Lower lobe of right lung (tissue), 2 donors: ENCODE data around the gene EPB41. TPM values are rescaled to one million over a fixed set of nuclear protein-coding genes. Genes with fewer than 3 reads are reported as not detected.

Experiments used
- ATAC-seq, 2 donors: fragments of 200-7000 bp; cut with Tn5 transposase; one replicate each; pipeline ENCODE4 v1.9.1; 2020 to 2022; ENCODE audit warnings: mild to moderate bottlenecking in 2 of 2, moderate library complexity in 2 of 2
- DNase-seq: peaks from one replicate; pipeline ENCODE4 v3.0.0-alpha.2; 2020
- H3K27ac ChIP-seq: fragments of 200-600 bp; one replicate; pipeline ENCODE4 v1.8.0; 2022
- H3K27me3 ChIP-seq: fragments of 200-600 bp; one replicate; pipeline ENCODE4 v1.8.0; 2022; ENCODE audit warnings: low read depth
- H3K36me3 ChIP-seq: fragments of 200-600 bp; one replicate; pipeline ENCODE4 v1.8.0; 2022; ENCODE audit warnings: mild to moderate bottlenecking
- H3K4me1 ChIP-seq: fragments of 200-600 bp; one replicate; pipeline ENCODE4 v1.8.0; 2022
- H3K4me3 ChIP-seq: fragments of 200-600 bp; one replicate; pipeline ENCODE4 v1.8.0; 2022; ENCODE audit warnings: mild to moderate bottlenecking
- H3K9me3 ChIP-seq: fragments of 200-600 bp; one replicate; pipeline ENCODE4 v1.8.0; 2022
- CTCF ChIP-seq: fragments of 200-600 bp; IDR thresholded peaks from one replicate; pipeline ENCODE4 v1.8.0; 2022; ENCODE audit warnings: antibody characterized with exemption, mild to moderate bottlenecking
- intact Hi-C: fragments of 100-400 bp; cut with DNase I; formaldehyde crosslinking; loops from one replicate; pipeline ENCODE4 v1.11.0; 2022
- total RNA-seq: library from RNA; stranded (reverse); fragmentation: NEBNext Ultra II Directional; extraction: Animal tissue kit (Norgen Biotek cat#: 25700); gene quantifications from one replicate; pipeline ENCODE4 v1.2.1, GENCODE V29; 2021
- donor health status: DM: no; HTN: yes; CAD: no; lungs with severe emphysema.

Gene EPB41
- total RNA-seq, 1 donor from 2014 or later, result 58.6 TPM

- intact Hi-C loops, result loop anchor here (10.0 kb wide), 1 partner anchor 307 kb away; no protein-coding TSS in a partner anchor
- H3K9me3 ChIP-seq, result no peaks in the 10 kb centered on the region
- H3K27me3 ChIP-seq, result no peaks in the 10 kb centered on the region
- peaks cover 42% of the 10 kb centered on the region for H3K4me1 ChIP-seq
- no peaks in the 10 kb centered on the region for H3K36me3 ChIP-seq
- no peak for TF ChIP-seq CTCF
- DNase-seq (peak; percentile 55), ATAC-seq (peak; percentile 15 to 19)
- H3K27ac ChIP-seq, result peak overlapping the region; percentile 87
- peak overlapping the region; percentile 95 for H3K4me3 ChIP-seq
These were observed 26.3 kb upstream of the EPB41 start for GRCh38 chr1:28887835-28888682.

- no peaks in the 10 kb centered on the region for H3K36me3 ChIP-seq
- H3K4me1 ChIP-seq, result peaks cover 37% of the 10 kb centered on the region
- intact Hi-C loops, result loop anchor here (10.0 kb wide), 1 partner anchor 306 kb away; no protein-coding TSS in a partner anchor
- DNase-seq, result no peak
- no peaks in the 10 kb centered on the region for H3K9me3 ChIP-seq
- H3K4me3 ChIP-seq, result no peak overlapping the region
- H3K27me3 ChIP-seq, result no peaks in the 10 kb centered on the region
- H3K27ac ChIP-seq, result no peak overlapping the region
- no peak for ATAC-seq
- no peak for TF ChIP-seq CTCF
These were observed 25.5 kb upstream of the EPB41 start for GRCh38 chr1:28888915-28889314.

- ATAC-seq (no peak), DNase-seq (no peak)
- intact Hi-C loops, result loop anchor here (10.0 kb wide), 1 partner anchor 305 kb away; no protein-coding TSS in a partner anchor
- no peaks in the 10 kb centered on the region for H3K36me3 ChIP-seq
- no peaks in the 10 kb centered on the region for H3K27me3 ChIP-seq
- no peak overlapping the region for H3K4me3 ChIP-seq
- TF ChIP-seq CTCF, result no peak
- H3K27ac ChIP-seq, result no peak overlapping the region
- peaks cover 33% of the 10 kb centered on the region for H3K4me1 ChIP-seq
- no peaks in the 10 kb centered on the region for H3K9me3 ChIP-seq
These were observed 25.0 kb upstream of the EPB41 start for GRCh38 chr1:28889357-28889756.

GRCh38 chr1:28890435-28890834 lies 23.9 kb upstream of the EPB41 start:
- Histone ChIP-seq H3K36me3 (no peaks in the 10 kb centered on the region), H3K4me3 (no peak overlapping the region), H3K27ac (no peak overlapping the region), H3K9me3 (no peaks in the 10 kb centered on the region), H3K27me3 (no peaks in the 10 kb centered on the region), H3K4me1 (peaks cover 24% of the 10 kb centered on the region)
- no peak for TF ChIP-seq CTCF
- no peak for DNase-seq
- no peak for ATAC-seq
- intact Hi-C loops, result no loop called here

GRCh38 chr1:28890836-28891235 lies 23.5 kb upstream of the EPB41 start:
- H3K9me3 ChIP-seq, result no peaks in the 10 kb centered on the region
- ATAC-seq (no peak), DNase-seq (no peak)
- intact Hi-C loops, result no loop called here
- no peaks in the 10 kb centered on the region for H3K27me3 ChIP-seq
- H3K36me3 ChIP-seq, result no peaks in the 10 kb centered on the region
- TF ChIP-seq CTCF, result no peak
- no peak overlapping the region for H3K27ac ChIP-seq
- H3K4me3 ChIP-seq, result no peak overlapping the region
- peaks cover 20% of the 10 kb centered on the region for H3K4me1 ChIP-seq
